AG10803 (cell line): ENCODE results near the gene MYO16.
A peak's percentile ranks its signal among the peaks of the same experiment; 100 is the strongest.

Experiments
- DNase-seq: peaks from one replicate; pipeline ENCODE4 v3.0.0; 2010; ENCODE audit warnings: low read depth
- H3K4me3 ChIP-seq: 2 replicates; pipeline ENCODE4 v1.5.1; 2011; ENCODE audit warnings: mild to moderate bottlenecking, low read length, control low read depth
- TF ChIP-seq, protein P1 (sequence below): conservative IDR thresholded peaks from 2 replicates; pipeline ENCODE4 v1.5.1; 2011; ENCODE audit warnings: mild to moderate bottlenecking, low read length, control low read depth, inconsistent platforms

MYO16 gene

DNA sequence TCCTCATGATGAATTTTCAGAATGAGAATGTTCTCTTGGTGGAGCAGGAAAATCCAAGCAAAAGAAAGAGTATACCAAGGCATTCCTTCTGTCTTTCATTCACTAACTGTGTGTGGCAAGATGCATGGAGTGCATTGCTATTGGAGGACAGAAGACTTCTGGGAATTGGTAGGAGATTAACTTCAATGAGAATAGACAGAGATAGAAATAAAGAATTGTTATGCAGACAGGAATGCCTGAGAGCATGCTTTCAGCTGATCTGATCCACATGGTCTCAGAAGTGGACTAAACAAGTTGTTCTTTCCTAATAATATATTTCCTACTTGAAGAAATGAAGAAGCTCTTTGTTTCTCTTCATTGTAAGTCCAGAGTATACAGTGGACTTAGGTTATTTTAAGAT, 303.6 kb downstream of the MYO16 start:
- no peak overlapping the region for H3K4me3 ChIP-seq
- DNase-seq: peak; percentile 52
- TF ChIP-seq, protein P1, sequence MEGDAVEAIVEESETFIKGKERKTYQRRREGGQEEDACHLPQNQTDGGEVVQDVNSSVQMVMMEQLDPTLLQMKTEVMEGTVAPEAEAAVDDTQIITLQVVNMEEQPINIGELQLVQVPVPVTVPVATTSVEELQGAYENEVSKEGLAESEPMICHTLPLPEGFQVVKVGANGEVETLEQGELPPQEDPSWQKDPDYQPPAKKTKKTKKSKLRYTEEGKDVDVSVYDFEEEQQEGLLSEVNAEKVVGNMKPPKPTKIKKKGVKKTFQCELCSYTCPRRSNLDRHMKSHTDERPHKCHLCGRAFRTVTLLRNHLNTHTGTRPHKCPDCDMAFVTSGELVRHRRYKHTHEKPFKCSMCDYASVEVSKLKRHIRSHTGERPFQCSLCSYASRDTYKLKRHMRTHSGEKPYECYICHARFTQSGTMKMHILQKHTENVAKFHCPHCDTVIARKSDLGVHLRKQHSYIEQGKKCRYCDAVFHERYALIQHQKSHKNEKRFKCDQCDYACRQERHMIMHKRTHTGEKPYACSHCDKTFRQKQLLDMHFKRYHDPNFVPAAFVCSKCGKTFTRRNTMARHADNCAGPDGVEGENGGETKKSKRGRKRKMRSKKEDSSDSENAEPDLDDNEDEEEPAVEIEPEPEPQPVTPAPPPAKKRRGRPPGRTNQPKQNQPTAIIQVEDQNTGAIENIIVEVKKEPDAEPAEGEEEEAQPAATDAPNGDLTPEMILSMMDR: no peak

DNA sequence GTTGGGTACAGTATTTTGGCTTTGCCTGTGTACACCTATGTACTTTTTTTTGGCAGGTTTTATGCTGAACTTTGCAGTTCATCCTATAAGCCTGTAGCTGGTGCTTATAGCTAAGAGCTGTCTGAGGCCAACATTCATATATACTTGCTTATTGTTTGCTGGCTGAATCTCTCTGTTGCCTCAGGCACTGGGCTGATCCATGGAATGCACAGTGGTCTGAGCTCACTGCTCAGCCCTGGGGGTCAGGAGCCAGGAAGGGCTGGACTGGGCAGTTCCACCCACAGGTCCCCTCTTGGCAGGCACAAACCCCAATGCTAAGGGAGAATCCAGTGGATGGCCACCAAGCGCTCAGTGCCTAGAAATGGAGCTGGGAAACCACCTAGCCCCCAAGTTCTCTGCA, 308.7 kb downstream of the MYO16 start:
- TF ChIP-seq, protein P1: no peak
- H3K4me3 ChIP-seq: no peak overlapping the region
- no peak for DNase-seq

DNA sequence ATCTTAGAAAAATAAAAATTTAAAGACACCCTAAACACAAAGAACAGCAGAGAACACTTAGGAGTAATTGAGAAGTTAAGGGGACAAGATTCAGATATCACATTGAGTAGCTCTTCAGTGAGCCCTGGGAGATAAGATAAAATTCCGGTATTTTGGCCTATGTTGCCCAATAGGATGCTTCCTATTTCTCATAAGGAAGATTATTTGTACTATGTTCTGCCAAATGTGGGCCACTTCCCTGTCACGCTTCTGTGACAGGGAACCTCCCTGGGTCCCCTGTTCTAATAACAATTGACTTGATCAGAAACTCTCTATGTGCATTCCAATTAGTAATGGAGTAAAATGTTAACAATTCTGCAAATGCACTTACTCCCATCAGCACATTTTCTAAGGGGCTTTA, 310.7 kb downstream of the MYO16 start:
- H3K4me3 ChIP-seq: no peak overlapping the region
- TF ChIP-seq, protein P1: no peak
- no peak for DNase-seq

DNA sequence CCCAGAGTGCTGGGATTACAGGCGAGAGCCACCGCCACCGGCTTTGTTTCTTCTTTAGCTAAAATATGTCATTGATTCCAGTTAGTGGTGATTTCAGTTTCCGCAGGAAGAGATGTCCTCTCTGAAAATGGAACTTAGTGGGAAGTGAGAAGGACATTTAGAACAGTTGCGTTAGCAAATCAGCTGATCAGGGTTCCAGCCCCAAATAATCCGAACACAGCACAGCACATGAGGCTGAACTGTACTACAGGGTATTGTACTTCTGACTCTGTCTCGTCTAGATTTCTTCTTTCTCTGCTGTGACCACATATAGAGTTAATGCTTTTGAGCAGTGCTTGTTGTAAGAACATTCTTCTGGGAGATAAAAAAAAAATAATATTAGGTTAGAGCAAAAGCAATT, 314.4 kb downstream of the MYO16 start:
- DNase-seq: no peak
- TF ChIP-seq, protein P1: no peak
- no peak overlapping the region for H3K4me3 ChIP-seq

DNA sequence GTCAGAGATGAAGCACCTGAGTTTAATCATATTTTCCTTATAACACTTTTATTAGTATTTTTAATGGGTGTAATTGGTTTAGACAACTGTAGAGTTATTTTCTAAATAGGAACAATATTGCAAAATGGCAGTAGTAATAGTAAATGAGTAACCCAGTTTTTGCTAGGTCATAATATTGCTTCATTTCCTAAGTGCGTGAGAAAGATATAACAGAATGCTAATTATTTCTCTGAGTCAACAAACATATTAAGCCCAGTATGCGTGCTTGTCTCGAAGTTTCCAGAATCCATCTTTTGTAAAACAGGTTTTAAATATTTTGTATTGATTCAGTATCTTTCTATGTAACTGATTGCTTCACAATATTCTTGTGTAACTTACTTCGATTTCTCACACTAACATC, 315.3 kb downstream of the MYO16 start:
- no peak overlapping the region for H3K4me3 ChIP-seq
- peak; percentile 87 for DNase-seq
- TF ChIP-seq, protein P1: no peak

DNA sequence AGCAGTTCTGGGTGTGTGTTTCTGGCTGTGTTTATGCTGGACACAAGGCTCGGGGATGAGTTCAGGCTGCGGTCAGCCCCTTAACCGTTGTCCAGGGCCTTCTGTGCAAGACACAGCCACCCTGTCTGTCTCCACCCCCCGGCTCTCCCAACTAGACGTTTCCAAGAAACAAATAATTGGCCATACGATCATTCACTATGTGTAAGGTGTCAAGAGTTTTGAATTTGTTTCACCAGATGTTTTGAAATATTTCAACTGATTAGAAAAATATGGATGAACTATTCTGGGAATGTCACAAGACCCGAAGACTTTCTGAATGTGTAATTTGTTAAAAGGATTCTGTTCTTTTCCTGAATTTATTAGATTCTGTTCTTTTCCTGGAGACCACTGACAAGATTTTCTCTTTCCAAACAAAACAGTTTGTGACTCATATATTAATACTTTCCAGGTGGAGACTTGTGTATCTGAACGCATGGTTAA, 318.2 kb downstream of the MYO16 start:
- DNase-seq: peak; percentile 97
- no peak overlapping the region for H3K4me3 ChIP-seq
- TF ChIP-seq, protein P1: no peak

DNA sequence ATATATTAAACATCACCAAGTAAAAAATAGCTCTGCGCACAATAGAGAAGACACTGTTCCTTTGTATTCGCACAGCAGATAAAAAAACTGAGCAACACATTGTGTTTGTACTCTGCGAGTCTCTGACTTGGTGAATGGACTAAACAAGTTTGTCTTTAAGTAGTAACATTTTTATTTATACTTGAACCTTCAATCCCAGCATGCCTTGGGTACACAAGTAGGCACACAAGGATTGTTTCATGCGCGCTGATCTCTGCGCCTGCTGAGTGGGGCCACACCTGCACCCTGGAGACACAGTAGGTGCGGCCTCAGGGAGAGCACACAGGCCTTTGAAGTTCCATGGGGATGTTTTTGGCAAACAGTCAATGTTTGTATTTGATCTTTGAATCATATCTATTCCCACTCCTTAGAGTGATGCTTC, 318.9 kb downstream of the MYO16 start:
- peak; percentile 21 for DNase-seq
- TF ChIP-seq, protein P1: no peak
- H3K4me3 ChIP-seq: no peak overlapping the region
